Coronary artery (tissue), 2 donors: ENCODE data around the gene ABL2.

Experiments
- DNase-seq: peaks from one replicate; pipeline ENCODE4 v3.0.0-alpha.2; 2017; ENCODE audit warnings: low spot score
- H3K27ac ChIP-seq, 2 donors: fragments of 200-600 bp; sonication (generic); one replicate each; pipeline ENCODE4 v1.5.1; 2016 to 2019
- H3K4me3 ChIP-seq: fragments of 200-600 bp; sonication (generic); 2 replicates; pipeline ENCODE4 v1.5.1; 2016; ENCODE audit warnings: mild to moderate bottlenecking, moderate library complexity
- CTCF ChIP-seq: fragments of 200-600 bp; sonication (generic); IDR thresholded peaks from one replicate; pipeline ENCODE4 v1.5.1; 2019; ENCODE audit warnings: antibody characterized with exemption

ABL2 gene

GRCh38 chr1:179169616-179170467 lies 59.6 kb downstream of the ABL2 start:
- peak overlapping the region in 1 of 2 donors; percentile 57 for H3K27ac ChIP-seq
- no peak overlapping the region for H3K4me3 ChIP-seq
- no peak for TF ChIP-seq CTCF
- DNase-seq: no peak

GRCh38 chr1:179168536-179168935 lies 60.9 kb downstream of the ABL2 start:
- no peak for DNase-seq
- no peak overlapping the region for H3K27ac ChIP-seq
- TF ChIP-seq CTCF: no peak
- H3K4me3 ChIP-seq: no peak overlapping the region

- no peak for TF ChIP-seq CTCF
- no peak overlapping the region for H3K27ac ChIP-seq
- no peak for DNase-seq
These were observed 61.5 kb downstream of the ABL2 start for GRCh38 chr1:179167955-179168354.

GRCh38 chr1:179167418-179167777 lies 62.1 kb downstream of the ABL2 start:
- no peak overlapping the region for H3K4me3 ChIP-seq
- TF ChIP-seq CTCF: no peak
- no peak overlapping the region for H3K27ac ChIP-seq
- DNase-seq: no peak

More at GRCh38 chr1:179167955-179168354, 61.5 kb downstream of the ABL2 start:
- no peak overlapping the region for H3K4me3 ChIP-seq

- no peak for TF ChIP-seq CTCF
- no peak overlapping the region for H3K4me3 ChIP-seq
- no peak overlapping the region for H3K27ac ChIP-seq
- DNase-seq: no peak
These were observed 62.6 kb downstream of the ABL2 start for GRCh38 chr1:179166663-179167417.

- no peak for DNase-seq
- Histone ChIP-seq H3K27ac (no peak overlapping the region), H3K4me3 (no peak overlapping the region)
- TF ChIP-seq CTCF: no peak
These were observed 65.0 kb downstream of the ABL2 start for GRCh38 chr1:179164494-179164893.

- H3K27ac ChIP-seq: peak overlapping the region in 1 of 2 donors; percentile 26
- no peak overlapping the region for H3K4me3 ChIP-seq
- no peak for DNase-seq
- no peak for TF ChIP-seq CTCF
These were observed 72.8 kb downstream of the ABL2 start for GRCh38 chr1:179156708-179157107.
